Smooth muscle cell (in vitro differentiated cells): ENCODE data around the gene ADAMTS3. TPM values are rescaled to one million over a fixed set of nuclear protein-coding genes. Genes with fewer than 3 reads are reported as not detected.

Experiments used
- DNase-seq: peaks from one replicate; lab custom pipeline; 2025; ENCODE audit not compliant: unreplicated experiment; lab: John Stamatoyannopoulos, UW
- H2AFZ ChIP-seq: fragments of 200-600 bp; sonication (generic); 2 replicates; pipeline ENCODE4 v1.6.0; 2016; ENCODE audit warnings: antibody characterized with exemption, low read depth, mild to moderate bottlenecking
- H3F3A ChIP-seq: fragments of 200-600 bp; sonication (generic); 2 replicates; pipeline ENCODE4 v1.6.0; 2017; ENCODE audit warnings: antibody characterized with exemption, low read depth
- H3K27ac ChIP-seq: fragments of 200-600 bp; sonication (generic); 2 replicates; pipeline ENCODE4 v1.5.1; 2016; ENCODE audit warnings: low read depth, mild to moderate bottlenecking
- H3K27me3 ChIP-seq: fragments of 200-600 bp; sonication (generic); 2 replicates; pipeline ENCODE4 v1.6.1; 2016; ENCODE audit warnings: low read depth, mild to moderate bottlenecking
- H3K36me3 ChIP-seq: fragments of 200-600 bp; sonication (generic); 2 replicates; pipeline ENCODE4 v1.5.1; 2016; ENCODE audit warnings: low read depth
- H3K4me1 ChIP-seq: fragments of 200-600 bp; sonication (generic); 2 replicates; pipeline ENCODE4 v1.5.1; 2016; ENCODE audit warnings: low read depth
- H3K4me2 ChIP-seq: fragments of 200-600 bp; sonication (generic); 2 replicates; pipeline ENCODE4 v1.6.0; 2016; ENCODE audit warnings: mild to moderate bottlenecking
- H3K4me3 ChIP-seq: fragments of 200-600 bp; sonication (generic); 2 replicates; pipeline ENCODE4 v1.5.1; 2016; ENCODE audit warnings: mild to moderate bottlenecking
- H3K79me2 ChIP-seq: fragments of 200-600 bp; sonication (generic); 2 replicates; pipeline ENCODE4 v1.6.0; 2016; ENCODE audit warnings: low read depth, mild to moderate bottlenecking
- H3K9ac ChIP-seq: fragments of 200-600 bp; sonication (generic); 2 replicates; pipeline ENCODE4 v1.6.0; 2016; ENCODE audit warnings: low read depth
- H3K9me3 ChIP-seq: fragments of 200-600 bp; sonication (generic); replicated peaks from 2 replicates; pipeline ENCODE4 v1.5.1; 2016; ENCODE audit warnings: low read depth
- H4K20me1 ChIP-seq: fragments of 200-600 bp; sonication (generic); 2 replicates; pipeline ENCODE4 v1.6.0; 2016; ENCODE audit warnings: low read depth
- WGBS: methylation state at CpG from one replicate; pipeline ENCODE4 v1.1.7; 2016; ENCODE audit warnings: low lambda C conversion rate; 5-methylcytosine and 5-hydroxymethylcytosine counted together
- polyA plus RNA-seq: library from polyadenylated mRNA; unstranded; fragments of >200 nt; fragmentation: Nextera tagmentation; extraction: Ambion mirVana; gene quantifications from 2 replicates; pipeline ENCODE4 v1.2.1, GENCODE V29; 2016
- total RNA-seq: library from RNA; depleted of rRNA; stranded (reverse); fragments of >200 nt; gene quantifications from 2 replicates; pipeline ENCODE4 v1.2.3, GENCODE V29; 2014
- TF ChIP-seq, protein P1 (sequence below): fragments of 200-600 bp; sonication (generic); IDR thresholded peaks from 2 replicates; pipeline ENCODE4 v1.5.1; 2017; ENCODE audit warnings: borderline replicate concordance, mild to moderate bottlenecking, antibody characterized with exemption; ENCODE audit not compliant: insufficient read depth, poor library complexity, severe bottlenecking

The ADAMTS3 gene
- total and polyA plus RNA-seq, 2 experiments from 2014 or later: 0.15 to 2.2 TPM

- no peaks in the 10 kb centered on the region for H3K27me3 ChIP-seq
- no peaks in the 10 kb centered on the region for H3K4me1 ChIP-seq
- DNase-seq: no peak
- H3K4me3 ChIP-seq: no peak overlapping the region
- no peak overlapping the region for H2AFZ ChIP-seq
- no peak overlapping the region for H3K4me2 ChIP-seq
- no peaks in the 10 kb centered on the region for H4K20me1 ChIP-seq
- WGBS: 90% methylated on average over 3 of the region's 3 CpGs
- TF ChIP-seq, protein P1, sequence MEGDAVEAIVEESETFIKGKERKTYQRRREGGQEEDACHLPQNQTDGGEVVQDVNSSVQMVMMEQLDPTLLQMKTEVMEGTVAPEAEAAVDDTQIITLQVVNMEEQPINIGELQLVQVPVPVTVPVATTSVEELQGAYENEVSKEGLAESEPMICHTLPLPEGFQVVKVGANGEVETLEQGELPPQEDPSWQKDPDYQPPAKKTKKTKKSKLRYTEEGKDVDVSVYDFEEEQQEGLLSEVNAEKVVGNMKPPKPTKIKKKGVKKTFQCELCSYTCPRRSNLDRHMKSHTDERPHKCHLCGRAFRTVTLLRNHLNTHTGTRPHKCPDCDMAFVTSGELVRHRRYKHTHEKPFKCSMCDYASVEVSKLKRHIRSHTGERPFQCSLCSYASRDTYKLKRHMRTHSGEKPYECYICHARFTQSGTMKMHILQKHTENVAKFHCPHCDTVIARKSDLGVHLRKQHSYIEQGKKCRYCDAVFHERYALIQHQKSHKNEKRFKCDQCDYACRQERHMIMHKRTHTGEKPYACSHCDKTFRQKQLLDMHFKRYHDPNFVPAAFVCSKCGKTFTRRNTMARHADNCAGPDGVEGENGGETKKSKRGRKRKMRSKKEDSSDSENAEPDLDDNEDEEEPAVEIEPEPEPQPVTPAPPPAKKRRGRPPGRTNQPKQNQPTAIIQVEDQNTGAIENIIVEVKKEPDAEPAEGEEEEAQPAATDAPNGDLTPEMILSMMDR: no peak
- no peak overlapping the region for H3K9ac ChIP-seq
- peaks cover 4% of the 10 kb centered on the region for H3K9me3 ChIP-seq
- H3K79me2 ChIP-seq: no peaks in the 10 kb centered on the region
- H3K27ac ChIP-seq: no peak overlapping the region
- H3K36me3 ChIP-seq: no peaks in the 10 kb centered on the region
- no peaks in the 10 kb centered on the region for H3F3A ChIP-seq
Measured at GRCh38 chr4:72602396-72603376, 33.7 kb upstream of the ADAMTS3 start.

DNA sequence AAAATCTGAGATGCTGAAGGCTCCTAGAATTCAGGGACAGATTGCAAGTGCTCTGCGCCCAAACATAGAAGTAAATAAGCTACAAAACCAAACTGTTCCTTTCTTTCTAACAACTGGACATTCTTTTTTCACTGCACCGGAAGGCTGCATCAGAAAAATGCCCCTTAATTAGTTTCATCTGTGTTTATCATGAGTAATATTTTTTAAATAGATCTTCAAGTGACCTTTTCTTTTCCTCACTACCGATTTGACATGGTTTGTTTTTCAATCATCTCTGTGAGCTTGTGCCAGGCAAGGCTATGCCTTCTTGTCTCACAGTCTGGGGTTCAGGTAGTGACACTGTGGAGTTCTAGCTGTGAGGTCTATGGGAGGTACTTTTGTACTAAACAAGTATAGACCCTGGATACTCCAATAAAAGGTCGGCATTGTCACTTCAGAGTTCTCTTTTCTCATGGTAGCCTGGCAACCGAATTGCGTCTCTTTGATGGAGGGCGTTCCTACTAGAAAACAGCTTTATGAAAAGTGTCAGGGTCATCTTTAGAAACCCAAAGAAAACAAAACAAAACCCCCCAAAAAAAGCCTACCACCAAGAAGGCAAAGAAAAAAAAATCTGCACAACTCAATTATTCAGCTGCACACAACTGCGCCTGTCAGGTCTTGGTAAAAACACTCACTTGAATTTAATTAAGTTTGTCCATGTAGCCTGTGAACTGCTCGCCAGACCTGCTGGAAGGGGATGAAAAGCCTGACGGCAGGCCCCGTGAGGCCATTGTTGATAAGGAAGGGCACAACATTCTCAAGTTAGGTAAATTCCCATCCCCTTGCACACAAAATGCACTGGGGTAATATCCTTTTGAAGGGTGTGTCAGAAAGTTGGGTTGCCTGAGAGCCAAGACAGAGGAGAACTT is 22.8 kb upstream of the ADAMTS3 start:
- DNase-seq: no peak
- H3K79me2 ChIP-seq: no peaks in the 10 kb centered on the region
- H3K4me2 ChIP-seq: no peak overlapping the region
- H4K20me1 ChIP-seq: no peaks in the 10 kb centered on the region
- H3K9ac ChIP-seq: no peak overlapping the region
- no peaks in the 10 kb centered on the region for H3K36me3 ChIP-seq
- H3K27ac ChIP-seq: no peak overlapping the region
- H3K9me3 ChIP-seq: no peaks in the 10 kb centered on the region
- TF ChIP-seq, protein P1: no peak
- 80% methylated on average over 11 of the region's 11 CpGs for WGBS
- H3K4me1 ChIP-seq: no peaks in the 10 kb centered on the region
- no peak overlapping the region for H3K4me3 ChIP-seq
- no peaks in the 10 kb centered on the region for H3K27me3 ChIP-seq
- H2AFZ ChIP-seq: peak overlapping the region; percentile 13
- no peaks in the 10 kb centered on the region for H3F3A ChIP-seq

- WGBS: 96% methylated on average over 2 of the region's 2 CpGs
- no peak overlapping the region for H3K9ac ChIP-seq
- no peaks in the 10 kb centered on the region for H3K36me3 ChIP-seq
- H4K20me1 ChIP-seq: no peaks in the 10 kb centered on the region
- H3K9me3 ChIP-seq: no peaks in the 10 kb centered on the region
- no peaks in the 10 kb centered on the region for H3K4me1 ChIP-seq
- no peak overlapping the region for H3K4me2 ChIP-seq
- H3F3A ChIP-seq: no peaks in the 10 kb centered on the region
- H3K27me3 ChIP-seq: no peaks in the 10 kb centered on the region
- TF ChIP-seq, protein P1: no peak
- H3K79me2 ChIP-seq: no peaks in the 10 kb centered on the region
- no peak for DNase-seq
- H3K27ac ChIP-seq: no peak overlapping the region
- no peak overlapping the region for H2AFZ ChIP-seq
- no peak overlapping the region for H3K4me3 ChIP-seq
Measured at GRCh38 chr4:72587334-72587733, 18.3 kb upstream of the ADAMTS3 start.
